Measurements from ENCODE around the gene VTI1A. TPM values are rescaled to one million over a fixed set of nuclear protein-coding genes. Genes with fewer than 3 reads are reported as not detected.

Gene VTI1A
- total RNA-seq, 2 donors from 2014 or later: 53.3 to 57.5 TPM

GRCh38 chr10:112797197-112797596 lies 350.2 kb downstream of the VTI1A start:
- Histone ChIP-seq H3K4me3 (no peak overlapping the region), H3K36me3 (no peaks in the 10 kb centered on the region), H3K27ac (no peak overlapping the region), H3K9me3 (no peaks in the 10 kb centered on the region), H3K4me1 (replicated peaks) (no peaks in the 10 kb centered on the region), H3K27me3 (replicated peaks; ENCODE audit: insufficient read depth) (no peaks in the 10 kb centered on the region)
- intact Hi-C loops (cut with DNase I): no loop called here
- no peak for DNase-seq (ENCODE audit: low spot score)
- 85% methylated on average over 8 of the region's 8 CpGs for WGBS
- TF ChIP-seq POLR2AphosphoS5 (IDR thresholded peaks at IDR 0.05): no peak
- TF ChIP-seq, protein P1, sequence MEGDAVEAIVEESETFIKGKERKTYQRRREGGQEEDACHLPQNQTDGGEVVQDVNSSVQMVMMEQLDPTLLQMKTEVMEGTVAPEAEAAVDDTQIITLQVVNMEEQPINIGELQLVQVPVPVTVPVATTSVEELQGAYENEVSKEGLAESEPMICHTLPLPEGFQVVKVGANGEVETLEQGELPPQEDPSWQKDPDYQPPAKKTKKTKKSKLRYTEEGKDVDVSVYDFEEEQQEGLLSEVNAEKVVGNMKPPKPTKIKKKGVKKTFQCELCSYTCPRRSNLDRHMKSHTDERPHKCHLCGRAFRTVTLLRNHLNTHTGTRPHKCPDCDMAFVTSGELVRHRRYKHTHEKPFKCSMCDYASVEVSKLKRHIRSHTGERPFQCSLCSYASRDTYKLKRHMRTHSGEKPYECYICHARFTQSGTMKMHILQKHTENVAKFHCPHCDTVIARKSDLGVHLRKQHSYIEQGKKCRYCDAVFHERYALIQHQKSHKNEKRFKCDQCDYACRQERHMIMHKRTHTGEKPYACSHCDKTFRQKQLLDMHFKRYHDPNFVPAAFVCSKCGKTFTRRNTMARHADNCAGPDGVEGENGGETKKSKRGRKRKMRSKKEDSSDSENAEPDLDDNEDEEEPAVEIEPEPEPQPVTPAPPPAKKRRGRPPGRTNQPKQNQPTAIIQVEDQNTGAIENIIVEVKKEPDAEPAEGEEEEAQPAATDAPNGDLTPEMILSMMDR (IDR thresholded peaks at IDR 0.05): no peak
- no peak for TF ChIP-seq POLR2A (IDR thresholded peaks at IDR 0.05)

- 86% methylated on average over 9 of the region's 9 CpGs for WGBS
- H3K27ac ChIP-seq: no peak overlapping the region
- H3K4me1 ChIP-seq (replicated peaks): no peaks in the 10 kb centered on the region
- H3K9me3 ChIP-seq: no peaks in the 10 kb centered on the region
- H3K36me3 ChIP-seq: no peaks in the 10 kb centered on the region
- DNase-seq (ENCODE audit: low spot score): no peak
- H3K27me3 ChIP-seq (replicated peaks; ENCODE audit: insufficient read depth): no peaks in the 10 kb centered on the region
- no peak overlapping the region for H3K4me3 ChIP-seq
- TF ChIP-seq POLR2A (IDR thresholded peaks at IDR 0.05): no peak
- TF ChIP-seq POLR2AphosphoS5 (IDR thresholded peaks at IDR 0.05): no peak
- TF ChIP-seq, protein P1 (IDR thresholded peaks at IDR 0.05): no peak
- intact Hi-C loops (cut with DNase I): no loop called here
These were observed 350.8 kb downstream of the VTI1A start for GRCh38 chr10:112797855-112798254.

DNA sequence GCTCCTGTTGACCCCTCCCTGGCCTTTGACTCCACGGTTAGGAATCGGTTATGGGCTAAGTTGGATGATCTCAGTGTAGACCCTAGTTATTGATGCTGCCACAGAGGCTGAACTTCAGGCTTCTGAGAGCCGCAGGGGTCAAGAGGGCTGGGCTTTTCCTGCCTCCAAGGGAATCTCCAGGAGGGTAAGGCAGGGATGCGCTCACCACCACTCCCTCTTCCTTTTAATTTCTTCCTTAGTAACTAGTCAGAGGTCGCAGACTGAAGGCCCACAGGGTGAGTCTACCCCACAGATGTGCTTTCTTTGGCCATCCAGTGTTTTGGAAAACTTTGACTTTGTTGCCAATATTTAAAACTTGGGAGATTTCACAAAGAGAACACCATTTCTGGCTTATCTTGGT lies 352.0 kb downstream of the VTI1A start:
- Histone ChIP-seq H3K36me3 (no peaks in the 10 kb centered on the region), H3K4me3 (no peak overlapping the region), H3K27me3 (replicated peaks; ENCODE audit: insufficient read depth) (no peaks in the 10 kb centered on the region), H3K4me1 (replicated peaks) (no peaks in the 10 kb centered on the region), H3K9me3 (no peaks in the 10 kb centered on the region), H3K27ac (no peak overlapping the region)
- intact Hi-C loops (cut with DNase I): no loop called here
- DNase-seq (ENCODE audit: low spot score): no peak
- TF ChIP-seq, protein P1 (IDR thresholded peaks at IDR 0.05): no peak
- TF ChIP-seq POLR2A (IDR thresholded peaks at IDR 0.05) (no peak), POLR2AphosphoS5 (IDR thresholded peaks at IDR 0.05) (no peak)
- WGBS: 90% methylated on average over 5 of the region's 5 CpGs

DNA sequence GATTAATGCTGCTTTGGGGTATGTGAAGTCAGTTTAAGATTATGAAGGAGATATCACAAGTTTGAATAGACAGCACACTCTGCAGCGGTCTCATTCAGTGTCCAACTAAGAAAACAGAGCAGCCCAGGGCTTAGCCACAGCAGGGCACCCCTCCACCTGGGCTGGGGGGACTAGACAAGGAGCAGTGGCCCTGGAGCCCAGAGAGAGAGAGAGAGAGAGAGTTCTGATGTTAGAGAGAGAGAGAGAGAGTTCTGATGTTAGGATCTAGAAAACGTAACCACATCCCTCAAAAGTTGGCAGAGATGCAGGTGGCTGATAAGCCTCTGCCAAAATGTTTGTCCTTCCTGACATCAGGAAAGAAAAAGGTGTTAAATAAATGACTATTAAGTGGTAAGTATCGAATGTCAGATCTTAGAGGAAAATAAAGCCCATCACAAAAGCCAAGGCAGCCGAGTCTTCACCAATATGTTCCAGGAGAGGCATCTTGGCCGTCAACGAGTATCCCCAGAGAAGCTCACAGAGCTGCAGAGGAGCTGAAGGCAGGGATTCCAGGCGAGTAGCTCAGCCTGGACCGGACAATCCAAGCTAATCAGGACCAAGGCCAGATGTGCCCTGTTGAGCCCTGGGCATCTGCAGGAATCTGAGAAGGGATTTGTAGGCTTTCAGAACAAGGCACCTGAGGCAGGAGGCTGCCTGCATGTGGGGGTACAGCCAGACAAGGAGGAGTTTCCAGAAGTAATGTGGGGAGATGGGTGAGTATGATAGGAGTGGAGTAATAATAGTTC lies 352.9 kb downstream of the VTI1A start:
- TF ChIP-seq, protein P1 (IDR thresholded peaks at IDR 0.05): no peak
- no peak for TF ChIP-seq POLR2A (IDR thresholded peaks at IDR 0.05)
- no peak for TF ChIP-seq POLR2AphosphoS5 (IDR thresholded peaks at IDR 0.05)
- no peak overlapping the region for H3K4me3 ChIP-seq
- DNase-seq (ENCODE audit: low spot score): no peak
- H3K4me1 ChIP-seq (replicated peaks): no peaks in the 10 kb centered on the region
- intact Hi-C loops (cut with DNase I): no loop called here
- no peaks in the 10 kb centered on the region for H3K36me3 ChIP-seq
- 54% methylated on average over 8 of the region's 8 CpGs for WGBS
- no peaks in the 10 kb centered on the region for H3K27me3 ChIP-seq (replicated peaks; ENCODE audit: insufficient read depth)
- H3K9me3 ChIP-seq: no peaks in the 10 kb centered on the region
- H3K27ac ChIP-seq: no peak overlapping the region

GRCh38 chr10:112801004-112801403 lies 354.0 kb downstream of the VTI1A start:
- Histone ChIP-seq H3K9me3 (no peaks in the 10 kb centered on the region), H3K27me3 (replicated peaks; ENCODE audit: insufficient read depth) (no peaks in the 10 kb centered on the region), H3K4me1 (replicated peaks) (no peaks in the 10 kb centered on the region), H3K27ac (no peak overlapping the region), H3K4me3 (no peak overlapping the region), H3K36me3 (no peaks in the 10 kb centered on the region)
- no peak for DNase-seq (ENCODE audit: low spot score)
- no peak for TF ChIP-seq POLR2A (IDR thresholded peaks at IDR 0.05)
- no peak for TF ChIP-seq POLR2AphosphoS5 (IDR thresholded peaks at IDR 0.05)
- TF ChIP-seq, protein P1 (IDR thresholded peaks at IDR 0.05): no peak
- intact Hi-C loops (cut with DNase I): no loop called here
- 96% methylated on average over 3 of the region's 3 CpGs for WGBS
